Measurements from ENCODE around the gene MLLT10. TPM values are rescaled to one million over a fixed set of nuclear protein-coding genes. Genes with fewer than 3 reads are reported as not detected.
A peak's percentile ranks its signal among the peaks of the same experiment; 100 is the strongest.

The MLLT10 gene
- total and polyA plus RNA-seq, 9 of the 15 experiments (the other 6 are each of a cell fraction or from before 2014, with no cell fraction given) = 18.8 to 81.4 (median 64.2) TPM

DNA sequence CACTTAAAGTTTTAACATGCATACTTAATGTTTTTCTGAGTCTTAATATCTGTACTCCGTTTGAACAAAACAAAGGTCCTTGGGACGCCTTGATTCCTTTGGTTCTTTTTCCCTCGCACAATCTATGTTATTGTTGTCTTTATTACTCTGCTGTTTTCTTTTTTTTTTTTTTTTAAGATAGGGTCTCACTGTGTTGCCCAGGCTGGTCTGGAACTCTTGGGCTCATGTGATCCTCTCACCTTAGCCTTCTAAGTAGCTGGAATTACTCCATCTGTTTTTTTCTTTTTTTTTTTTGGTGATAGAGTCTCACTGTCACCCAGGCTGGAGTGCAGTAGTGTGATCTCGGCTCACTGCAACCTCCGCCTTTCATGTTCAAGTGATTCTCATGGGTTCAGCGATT lies 13.2 kb downstream of the MLLT10 start:
- no peak; the same call in 2 of the 3 replicates for ATAC-seq
- CTCF ChIA-PET (ENCODE audit: low intra/inter-chr PET ratio) = no interaction called here
- no peak overlapping the region for H3K4me3 ChIP-seq
- BruUV-seq (replicated peaks) = no TSS peak
- in situ Hi-C loops (cut with MboI) (no loop called here), intact Hi-C loops (cut with micrococcal nuclease) (no loop called here)
- 92% methylated on average over 6 of the region's 6 CpGs for WGBS (ENCODE audit: insufficient coverage, low coverage, missing lambda C conversion rate)
- no peak overlapping the region for H3K4me2 ChIP-seq (ENCODE audit: insufficient read depth, low read length)
- H3K4me1 ChIP-seq (replicated peaks in 1 of 2; ENCODE audit: control insufficient read depth in 2 of 2, insufficient read depth in 2 of 2, low read length in 2 of 2) = peaks cover 3 to 13% of the 10 kb centered on the region in 2 experiments; a peak in 2 of 5 replicates
- H3K9me1 ChIP-seq (ENCODE audit: control insufficient read depth, insufficient read depth, low read length) = no peaks in the 10 kb centered on the region
- H3K79me2 ChIP-seq (ENCODE audit: control insufficient read depth, insufficient read depth, low read length) = peaks cover 81% of the 10 kb centered on the region
- H4K20me1 ChIP-seq (replicated peaks; ENCODE audit: control insufficient read depth, insufficient read depth, low read length) = no peaks in the 10 kb centered on the region; the same call in 1 of the 2 replicates
- H3K27ac ChIP-seq (ENCODE audit: extremely low read depth, low read depth, low read length) = peak overlapping the region; percentile 24; the same call in 1 of the 3 replicates
- H3K27me3 ChIP-seq (ENCODE audit: control insufficient read depth in 2 of 2, insufficient read depth in 2 of 2, low read length in 2 of 2) = no peaks in the 10 kb centered on the region
- no peak overlapping the region for H2AFZ ChIP-seq (ENCODE audit: low read depth, low read length)
- no peak overlapping the region for H3K9ac ChIP-seq (ENCODE audit: insufficient read depth in 1 of 2, low read depth in 2 of 2, low read length in 2 of 2)
- POLR2A ChIA-PET = no interaction called here
- H3K36me3 ChIP-seq (ENCODE audit: control insufficient read depth, insufficient read depth, low read length) = peaks cover 94% of the 10 kb centered on the region
- no peak for DNase-seq (ENCODE audit: extremely low read depth in 1 of 4, low spot score in 3 of 4)
- no peak for FAIRE-seq
- TF ChIP-seq, protein P1, sequence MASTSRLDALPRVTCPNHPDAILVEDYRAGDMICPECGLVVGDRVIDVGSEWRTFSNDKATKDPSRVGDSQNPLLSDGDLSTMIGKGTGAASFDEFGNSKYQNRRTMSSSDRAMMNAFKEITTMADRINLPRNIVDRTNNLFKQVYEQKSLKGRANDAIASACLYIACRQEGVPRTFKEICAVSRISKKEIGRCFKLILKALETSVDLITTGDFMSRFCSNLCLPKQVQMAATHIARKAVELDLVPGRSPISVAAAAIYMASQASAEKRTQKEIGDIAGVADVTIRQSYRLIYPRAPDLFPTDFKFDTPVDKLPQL (IDR thresholded peaks at IDR 0.05; ENCODE audit: extremely low read depth, insufficient read length) = no peak
- 0 out of 2 replicates have a peak, but pooled peaks have one; percentile 32 for TF ChIP-seq ZNF121 (CRISPR knock-in tag; conservative IDR thresholded peaks at IDR 0.05)
- TF ChIP-seq POU5F1 (IDR thresholded peaks at IDR 0.05; ENCODE audit: borderline replicate concordance, low read depth, low read length, partially characterized antibody) = no peak
- peak; percentile 19; the same call in 1 of the 2 replicates for TF ChIP-seq ZNF384 (IDR thresholded peaks at IDR 0.05; ENCODE audit: low read depth, low read length)
- H3K9me3 ChIP-seq (replicated peaks; ENCODE audit: control insufficient read depth, insufficient read depth, low read depth, low read length) = no peaks in the 10 kb centered on the region

DNA sequence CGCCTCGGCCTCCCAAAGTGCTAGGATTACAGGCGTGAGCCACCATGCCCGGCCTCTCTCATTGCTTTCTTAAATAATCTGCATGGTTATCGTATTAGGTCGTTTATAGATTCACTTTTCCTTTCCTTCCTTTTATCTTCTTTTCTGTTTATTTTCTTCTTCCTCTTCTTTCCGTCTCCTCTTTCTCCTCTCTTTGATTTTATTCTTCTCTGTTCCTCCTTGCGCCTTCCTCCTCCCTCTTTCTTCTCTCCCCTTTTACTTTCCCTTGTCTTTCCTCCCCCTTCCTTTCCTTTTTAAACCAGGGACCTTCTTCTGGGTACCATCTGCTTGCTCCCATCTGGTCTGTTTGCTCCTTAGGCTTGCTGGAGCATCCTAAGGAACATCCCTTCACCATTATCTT lies 18.6 kb downstream of the MLLT10 start:
- FAIRE-seq = no peak
- intact Hi-C loops (cut with micrococcal nuclease) = no loop called here
- no TSS peak for BruUV-seq (replicated peaks)
- POLR2A ChIA-PET = interaction anchor here (1.3 kb wide), 1 partner anchor 12 kb away, joined by 4 read pairs; no protein-coding TSS in a partner anchor
- Histone ChIP-seq H3K9ac (ENCODE audit: insufficient read depth in 1 of 2, low read depth in 2 of 2, low read length in 2 of 2) (no peak overlapping the region), H3K79me2 (ENCODE audit: control insufficient read depth, insufficient read depth, low read length) (peaks cover 84% of the 10 kb centered on the region), H3K4me1 (replicated peaks in 1 of 2; ENCODE audit: control insufficient read depth in 2 of 2, insufficient read depth in 2 of 2, low read length in 2 of 2) (peaks cover 3 to 13% of the 10 kb centered on the region in 2 experiments; a peak in 2 of 5 replicates), H3K9me3 (replicated peaks; ENCODE audit: control insufficient read depth, insufficient read depth, low read depth, low read length) (no peaks in the 10 kb centered on the region), H2AFZ (ENCODE audit: low read depth, low read length) (no peak overlapping the region), H3K4me2 (ENCODE audit: insufficient read depth, low read length) (no peak overlapping the region), H4K20me1 (replicated peaks; ENCODE audit: control insufficient read depth, insufficient read depth, low read length) (no peaks in the 10 kb centered on the region; the same call in 1 of the 2 replicates), H3K4me3 (no peak overlapping the region), H3K27me3 (ENCODE audit: control insufficient read depth in 2 of 2, insufficient read depth in 2 of 2, low read length in 2 of 2) (no peaks in the 10 kb centered on the region), H3K27ac (ENCODE audit: extremely low read depth, low read depth, low read length) (no peak overlapping the region), H3K9me1 (ENCODE audit: control insufficient read depth, insufficient read depth, low read length) (no peaks in the 10 kb centered on the region), H3K36me3 (ENCODE audit: control insufficient read depth, insufficient read depth, low read length) (peaks cover 97% of the 10 kb centered on the region)
- in situ Hi-C loops (cut with MboI) = no loop called here
- ATAC-seq = no peak
- CTCF ChIA-PET (ENCODE audit: low intra/inter-chr PET ratio) = no interaction called here
- no peak for DNase-seq (ENCODE audit: extremely low read depth in 1 of 4, low spot score in 3 of 4)
- WGBS (ENCODE audit: insufficient coverage, low coverage, missing lambda C conversion rate) = 90% methylated on average over 8 of the region's 8 CpGs
- TF ChIP-seq, protein P2, sequence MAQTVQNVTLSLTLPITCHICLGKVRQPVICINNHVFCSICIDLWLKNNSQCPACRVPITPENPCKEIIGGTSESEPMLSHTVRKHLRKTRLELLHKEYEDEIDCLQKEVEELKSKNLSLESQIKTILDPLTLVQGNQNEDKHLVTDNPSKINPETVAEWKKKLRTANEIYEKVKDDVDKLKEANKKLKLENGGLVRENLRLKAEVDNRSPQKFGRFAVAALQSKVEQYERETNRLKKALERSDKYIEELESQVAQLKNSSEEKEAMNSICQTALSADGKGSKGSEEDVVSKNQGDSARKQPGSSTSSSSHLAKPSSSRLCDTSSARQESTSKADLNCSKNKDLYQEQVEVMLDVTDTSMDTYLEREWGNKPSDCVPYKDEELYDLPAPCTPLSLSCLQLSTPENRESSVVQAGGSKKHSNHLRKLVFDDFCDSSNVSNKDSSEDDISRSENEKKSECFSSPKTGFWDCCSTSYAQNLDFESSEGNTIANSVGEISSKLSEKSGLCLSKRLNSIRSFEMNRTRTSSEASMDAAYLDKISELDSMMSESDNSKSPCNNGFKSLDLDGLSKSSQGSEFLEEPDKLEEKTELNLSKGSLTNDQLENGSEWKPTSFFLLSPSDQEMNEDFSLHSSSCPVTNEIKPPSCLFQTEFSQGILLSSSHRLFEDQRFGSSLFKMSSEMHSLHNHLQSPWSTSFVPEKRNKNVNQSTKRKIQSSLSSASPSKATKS (CRISPR knock-in tag; IDR thresholded peaks at IDR 0.05) = no peak
- TF ChIP-seq SMC3 (conservative IDR thresholded peaks at IDR 0.05; ENCODE audit: insufficient read depth, low read depth, low read length) (no peak), ZNF551 (CRISPR knock-in tag; IDR thresholded peaks at IDR 0.05) (no peak), THAP7 (CRISPR knock-in tag; IDR thresholded peaks at IDR 0.05) (no peak), TCF15 (CRISPR knock-in tag; IDR thresholded peaks at IDR 0.05) (no peak), ZKSCAN1 (IDR thresholded peaks at IDR 0.05; ENCODE audit: low read depth, low read length) (no peak)
- TF ChIP-seq, protein P3, sequence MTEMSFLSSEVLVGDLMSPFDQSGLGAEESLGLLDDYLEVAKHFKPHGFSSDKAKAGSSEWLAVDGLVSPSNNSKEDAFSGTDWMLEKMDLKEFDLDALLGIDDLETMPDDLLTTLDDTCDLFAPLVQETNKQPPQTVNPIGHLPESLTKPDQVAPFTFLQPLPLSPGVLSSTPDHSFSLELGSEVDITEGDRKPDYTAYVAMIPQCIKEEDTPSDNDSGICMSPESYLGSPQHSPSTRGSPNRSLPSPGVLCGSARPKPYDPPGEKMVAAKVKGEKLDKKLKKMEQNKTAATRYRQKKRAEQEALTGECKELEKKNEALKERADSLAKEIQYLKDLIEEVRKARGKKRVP (CRISPR knock-in tag; IDR thresholded peaks at IDR 0.05) = no peak
